GM13976 (cell line): Measurements from ENCODE around the gene SCAMP4.
A peak's percentile ranks its signal among the peaks of the same experiment; 100 is the strongest.

Experiments used
- DNase-seq: peaks from one replicate; pipeline ENCODE4 v3.0.0; 2012; ENCODE audit warnings: low spot score
- CTCF ChIP-seq: IDR thresholded peaks from 2 replicates; pipeline ENCODE4 v1.5.1; 2012; ENCODE audit warnings: borderline replicate concordance, mild to moderate bottlenecking; ENCODE audit not compliant: insufficient read depth; ENCODE audit errors: extremely low read depth, missing control alignments, control extremely low read depth
- in situ Hi-C: fragments of 300-500 bp; cut with MboI; formaldehyde crosslinking; loops from one replicate; pipeline ENCODE4 v1.12.0; 2022; ENCODE audit warnings: low sequenced_read_pairs, mixed read lengths, inconsistent platforms; ENCODE audit not compliant: unreplicated experiment

Gene SCAMP4

GRCh38 chr19:1859331-1859781 lies 45.8 kb upstream of the SCAMP4 start:
- no peak for TF ChIP-seq CTCF
- in situ Hi-C loops, result no loop called here
- DNase-seq, result no peak

- TF ChIP-seq CTCF, result no peak
Observed at GRCh38 chr19:1860042-1860775, 45.0 kb upstream of the SCAMP4 start.

GRCh38 chr19:1860821-1861598 lies 44.2 kb upstream of the SCAMP4 start:
- TF ChIP-seq CTCF, result no peak
- no peak for DNase-seq
- in situ Hi-C loops, result no loop called here

More at GRCh38 chr19:1860042-1860775, 45.0 kb upstream of the SCAMP4 start:
- DNase-seq, result no peak
- in situ Hi-C loops, result no loop called here

- DNase-seq, result no peak
Observed at GRCh38 chr19:1861599-1862031, 43.6 kb upstream of the SCAMP4 start.

GRCh38 chr19:1862068-1862423 lies 43.2 kb upstream of the SCAMP4 start:
- no peak for TF ChIP-seq CTCF
- no peak for DNase-seq
- in situ Hi-C loops, result no loop called here

More at GRCh38 chr19:1861599-1862031, 43.6 kb upstream of the SCAMP4 start:
- in situ Hi-C loops, result no loop called here
- no peak for TF ChIP-seq CTCF

- in situ Hi-C loops, result no loop called here
- TF ChIP-seq CTCF, result no peak
- peak; percentile 78 for DNase-seq
Observed at GRCh38 chr19:1862424-1863327, 42.5 kb upstream of the SCAMP4 start.
